K562 (cell line): Measurements from ENCODE around the gene LY6G6C. TPM values are rescaled to one million over a fixed set of nuclear protein-coding genes. Genes with fewer than 3 reads are reported as not detected.

ENCODE experiments used
- ASH1L ChIP-seq: fragments of 450-650 bp; IDR thresholded peaks from 2 replicates; pipeline ENCODE4 v1.6.1; 2018; ENCODE audit warnings: borderline replicate concordance, mild to moderate bottlenecking, low read depth; ENCODE audit not compliant: partially characterized antibody
- CBFA2T2 ChIP-seq: fragments of 450-650 bp; conservative IDR thresholded peaks from 2 replicates; pipeline ENCODE4 v1.6.1; 2017; ENCODE audit warnings: mild to moderate bottlenecking
- CBFA2T3 ChIP-seq: fragments of 450-650 bp; IDR thresholded peaks from 2 replicates; pipeline ENCODE4 v1.6.1; 2017
- CGGBP1 ChIP-seq: fragments of 250-450 bp; sonication (Bioruptor Pico); IDR thresholded peaks from 2 replicates; pipeline ENCODE4 v1.9.0; 2021; ENCODE audit warnings: mild to moderate bottlenecking
- DEAF1 ChIP-seq: fragments of 450-650 bp; formaldehyde crosslinking; IDR thresholded peaks from 2 replicates; pipeline ENCODE4 v1.4.0; 2020; ENCODE audit warnings: mild to moderate bottlenecking, moderate library complexity
- EP400 ChIP-seq: fragments of 450-650 bp; IDR thresholded peaks from 2 replicates; pipeline ENCODE4 v1.6.1; 2017; ENCODE audit warnings: antibody characterized with exemption, mild to moderate bottlenecking, moderate library complexity
- FOXK1 ChIP-seq: sonication (generic); formaldehyde crosslinking; IDR thresholded peaks from 2 replicates; pipeline ENCODE4 v1.8.0; 2022; ENCODE audit warnings: missing genetic modification reagents, mild to moderate bottlenecking, borderline replicate concordance
- HMG20B ChIP-seq: fragments of 250-450 bp; sonication (Bioruptor Pico); IDR thresholded peaks from 2 replicates; pipeline ENCODE4 v1.5.0; 2021; ENCODE audit warnings: mild to moderate bottlenecking
- MAFK ChIP-seq: IDR thresholded peaks from 2 replicates; pipeline ENCODE4 v1.6.1; 2011; ENCODE audit warnings: low read length, improper control_type of control experiment
- MAZ ChIP-seq, 2 experiments: fragments of 450-650 bp in 1 of 2; sonication (generic) in 1 of 2; formaldehyde crosslinking; IDR thresholded peaks in 1 of 2; conservative IDR thresholded peaks in 1 of 2; 2 replicates each; pipeline versions ENCODE4 v1.4.0 to v1.5.0; 2020; ENCODE audit warnings: mild to moderate bottlenecking in 1 of 2, missing genetic modification reagents in 1 of 2
- MNT ChIP-seq, 2 experiments: fragments of 450-650 bp; conservative IDR thresholded peaks; 2 replicates each; pipeline ENCODE4 v1.6.1; 2017; ENCODE audit warnings: mild to moderate bottlenecking in 2 of 2, moderate library complexity in 2 of 2
- MYNN ChIP-seq, 2 experiments: sonication (generic); formaldehyde crosslinking in 1 of 2; IDR thresholded peaks; 2 replicates each; pipeline versions ENCODE4 v1.5.0 to v1.6.1; 2016 to 2020; ENCODE audit warnings: antibody characterized with exemption in 1 of 2, missing genetic modification reagents in 1 of 2
- PRPF4 ChIP-seq: fragments of 200-400 bp; formaldehyde crosslinking; IDR thresholded peaks from one replicate; pipeline ENCODE4 v1.6.1; 2017; ENCODE audit warnings: low read length, low read depth, mild to moderate bottlenecking; ENCODE audit not compliant: insufficient read depth, poor library complexity, severe bottlenecking
- RBM34 ChIP-seq: fragments of 200-400 bp; formaldehyde crosslinking; IDR thresholded peaks from 2 replicates; pipeline ENCODE4 v1.6.1; 2018; ENCODE audit warnings: low read length, borderline replicate concordance; ENCODE audit not compliant: insufficient read depth
- TRIM28 ChIP-seq: fragments of 450-650 bp; IDR thresholded peaks from 2 replicates; pipeline ENCODE4 v1.6.1; 2017
- ZNF133 ChIP-seq: fragments of 250-450 bp; sonication (Bioruptor Pico); IDR thresholded peaks from 2 replicates; pipeline ENCODE4 v1.4.0; 2020; ENCODE audit warnings: mild to moderate bottlenecking
- ZNF551 ChIP-seq: fragments of 250-450 bp; sonication (Bioruptor Pico); IDR thresholded peaks from 2 replicates; pipeline ENCODE4 v1.5.0; 2021; ENCODE audit warnings: mild to moderate bottlenecking, moderate library complexity
- ZNF639 ChIP-seq, 2 experiments: fragments of 200-800 bp in 1 of 2; sonication (Bioruptor generic) in 1 of 2; sonication (generic) in 1 of 2; formaldehyde crosslinking in 1 of 2; IDR thresholded peaks in 1 of 2; conservative IDR thresholded peaks in 1 of 2; 2 replicates each; pipeline versions ENCODE4 v1.5.0 to v1.6.1; 2016 to 2020; ENCODE audit warnings: missing compliant biosample characterization in 1 of 2, missing genetic modification characterization in 1 of 2, missing genetic modification reagents in 1 of 2
- polyA plus RNA-seq, 8 experiments: library from polyadenylated mRNA; depleted of rRNA in 4 of 8; stranded (reverse) in 5 of 8; unstranded in 3 of 8; fragments of >200 nt; fragmentation: Nextera tagmentation in 2 of 8; fragmentation: Illumina TruSeq in 1 of 8; extraction: Ambion mirVana in 2 of 8; extraction: Trizol in 1 of 8; gene quantifications; 2 replicates each; pipeline versions ENCODE4 v1.2.1 to v1.2.3, GENCODE V29; 2011 to 2014; ENCODE audit warnings: inconsistent platforms in 1 of 8, missing spikeins in 1 of 8
- total RNA-seq, 7 experiments: library from RNA; depleted of rRNA in 6 of 7; stranded (reverse); fragments of >200 nt in 6 of 7; fragmentation: Illumina TruSeq in 2 of 7; extraction: Trizol in 2 of 7; gene quantifications; 2 replicates each; pipeline versions ENCODE4 v1.2.1 to v1.2.3, GENCODE V29; 2011 to 2021; ENCODE audit warnings: low replicate concordance in 1 of 7
- TF ChIP-seq, protein P1 (sequence below): fragments of 450-650 bp; IDR thresholded peaks from 2 replicates; pipeline ENCODE4 v1.6.1; 2017; ENCODE audit warnings: antibody characterized with exemption, mild to moderate bottlenecking

The LY6G6C gene
- total and polyA plus RNA-seq, 9 of the 15 experiments (the other 6 are each of a cell fraction or from before 2014, with no cell fraction given): 0.06 to 0.20 TPM; not detected in 7

GRCh38 chr6:31686483-31686882, 35.1 kb downstream of the LY6G6C start (continued):
- 0 out of 4 replicates have a peak, but pooled peaks of 1 of the 2 experiments have one; percentile 29 for TF ChIP-seq MNT (conservative IDR thresholded peaks at IDR 0.05)
- 0 out of 2 replicates have a peak, but pooled peaks have one; percentile 11 for TF ChIP-seq DEAF1 (CRISPR knock-in tag)
- no peak for TF ChIP-seq MAFK
- TF ChIP-seq CBFA2T3: peak; percentile 83
- TF ChIP-seq FOXK1 (CRISPR knock-in tag): peak; percentile 47; the same call in 1 of the 2 replicates
- no peak for TF ChIP-seq HMG20B (CRISPR knock-in tag)
- TF ChIP-seq MYNN (IDR thresholded peaks at IDR 0.05): peak; percentile 51; the same call in 1 of the 2 replicates
- TF ChIP-seq MYNN (CRISPR knock-in tag; IDR thresholded peaks at IDR 0.05): no peak
- peak; percentile 54 for TF ChIP-seq CBFA2T2
- TF ChIP-seq TRIM28: 0 out of 2 replicates have a peak, but pooled peaks have one; percentile 26
- TF ChIP-seq CGGBP1 (CRISPR knock-in tag): no peak
- TF ChIP-seq PRPF4: no peak
- TF ChIP-seq, protein P1, sequence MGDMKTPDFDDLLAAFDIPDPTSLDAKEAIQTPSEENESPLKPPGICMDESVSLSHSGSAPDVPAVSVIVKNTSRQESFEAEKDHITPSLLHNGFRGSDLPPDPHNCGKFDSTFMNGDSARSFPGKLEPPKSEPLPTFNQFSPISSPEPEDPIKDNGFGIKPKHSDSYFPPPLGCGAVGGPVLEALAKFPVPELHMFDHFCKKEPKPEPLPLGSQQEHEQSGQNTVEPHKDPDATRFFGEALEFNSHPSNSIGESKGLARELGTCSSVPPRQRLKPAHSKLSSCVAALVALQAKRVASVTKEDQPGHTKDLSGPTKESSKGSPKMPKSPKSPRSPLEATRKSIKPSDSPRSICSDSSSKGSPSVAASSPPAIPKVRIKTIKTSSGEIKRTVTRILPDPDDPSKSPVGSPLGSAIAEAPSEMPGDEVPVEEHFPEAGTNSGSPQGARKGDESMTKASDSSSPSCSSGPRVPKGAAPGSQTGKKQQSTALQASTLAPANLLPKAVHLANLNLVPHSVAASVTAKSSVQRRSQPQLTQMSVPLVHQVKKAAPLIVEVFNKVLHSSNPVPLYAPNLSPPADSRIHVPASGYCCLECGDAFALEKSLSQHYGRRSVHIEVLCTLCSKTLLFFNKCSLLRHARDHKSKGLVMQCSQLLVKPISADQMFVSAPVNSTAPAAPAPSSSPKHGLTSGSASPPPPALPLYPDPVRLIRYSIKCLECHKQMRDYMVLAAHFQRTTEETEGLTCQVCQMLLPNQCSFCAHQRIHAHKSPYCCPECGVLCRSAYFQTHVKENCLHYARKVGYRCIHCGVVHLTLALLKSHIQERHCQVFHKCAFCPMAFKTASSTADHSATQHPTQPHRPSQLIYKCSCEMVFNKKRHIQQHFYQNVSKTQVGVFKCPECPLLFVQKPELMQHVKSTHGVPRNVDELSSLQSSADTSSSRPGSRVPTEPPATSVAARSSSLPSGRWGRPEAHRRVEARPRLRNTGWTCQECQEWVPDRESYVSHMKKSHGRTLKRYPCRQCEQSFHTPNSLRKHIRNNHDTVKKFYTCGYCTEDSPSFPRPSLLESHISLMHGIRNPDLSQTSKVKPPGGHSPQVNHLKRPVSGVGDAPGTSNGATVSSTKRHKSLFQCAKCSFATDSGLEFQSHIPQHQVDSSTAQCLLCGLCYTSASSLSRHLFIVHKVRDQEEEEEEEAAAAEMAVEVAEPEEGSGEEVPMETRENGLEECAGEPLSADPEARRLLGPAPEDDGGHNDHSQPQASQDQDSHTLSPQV: peak; percentile 74; the same call in 1 of the 2 replicates
- no peak for TF ChIP-seq EP400
- TF ChIP-seq RBM34: no peak
- TF ChIP-seq ZNF551 (CRISPR knock-in tag): no peak
- TF ChIP-seq ASH1L: no peak
- peak; percentile 47 to 63; a peak in 3 of 4 replicates for TF ChIP-seq MAZ (CRISPR knock-in tag; conservative IDR thresholded peaks at IDR 0.05 in 1 of 2, IDR thresholded peaks at IDR 0.05 in 1 of 2)
- 0 out of 2 replicates have a peak, but pooled peaks have one; percentile 21 for TF ChIP-seq ZNF133 (CRISPR knock-in tag)
- no peak for TF ChIP-seq ZNF639 (CRISPR knock-in tag; conservative IDR thresholded peaks at IDR 0.05 in 1 of 2, IDR thresholded peaks at IDR 0.05 in 1 of 2)
